Trophoblast cell (in vitro differentiated cells and primary cell): Measurements from ENCODE around the gene RAB11B. TPM values are rescaled to one million over a fixed set of nuclear protein-coding genes. Genes with fewer than 3 reads are reported as not detected.
A peak's percentile ranks its signal among the peaks of the same experiment; 100 is the strongest.
"Not testable (repeated sequence)": the region's sequence is repeated elsewhere in the genome, so short reads cannot be mapped to it uniquely, and the experiment has no call there.

Experiments
- DNase-seq, 2 donors: peaks; one replicate each; pipeline ENCODE4 v3.0.0-alpha.2; 2016
- H2AFZ ChIP-seq: 2 replicates; pipeline ENCODE4 v1.6.1; 2013; ENCODE audit warnings: low read length, moderate library complexity, mild to moderate bottlenecking; ENCODE audit not compliant: insufficient read depth, poor library complexity
- H2AK5ac ChIP-seq: 2 replicates; pipeline ENCODE4 v1.6.1; 2013; ENCODE audit warnings: mild to moderate bottlenecking, low read length
- H2BK120ac ChIP-seq: 2 replicates; pipeline ENCODE4 v1.6.1; 2013; ENCODE audit warnings: low read length, mild to moderate bottlenecking, moderate library complexity; ENCODE audit not compliant: insufficient read depth, poor library complexity
- H2BK12ac ChIP-seq: 2 replicates; pipeline ENCODE4 v1.6.1; 2013; ENCODE audit warnings: mild to moderate bottlenecking, low read length, moderate library complexity
- H2BK5ac ChIP-seq: 2 replicates; pipeline ENCODE4 v1.6.1; 2013; ENCODE audit warnings: low read length, low read depth, moderate library complexity, mild to moderate bottlenecking; ENCODE audit not compliant: poor library complexity
- H3K14ac ChIP-seq: 2 replicates; pipeline ENCODE4 v1.6.1; 2013; ENCODE audit warnings: mild to moderate bottlenecking, low read length
- H3K18ac ChIP-seq: 2 replicates; pipeline ENCODE4 v1.6.1; 2013; ENCODE audit warnings: mild to moderate bottlenecking, low read length
- H3K23ac ChIP-seq: 2 replicates; pipeline ENCODE4 v1.6.1; 2013; ENCODE audit warnings: low read length
- H3K27ac ChIP-seq: 2 replicates; pipeline ENCODE4 v1.5.1; 2013; ENCODE audit warnings: low read depth, mild to moderate bottlenecking, inconsistent platforms, low read length, moderate library complexity
- H3K27me3 ChIP-seq: 2 replicates; pipeline ENCODE4 v1.6.1; 2013; ENCODE audit warnings: inconsistent platforms, mild to moderate bottlenecking, low read length, moderate library complexity; ENCODE audit not compliant: insufficient read depth
- H3K36me3 ChIP-seq, 2 experiments: 1 replicate in 1 of 2; 2 replicates in 1 of 2; pipeline ENCODE4 v1.6.1; 2013; ENCODE audit warnings: low read length in 2 of 2, mild to moderate bottlenecking in 2 of 2, moderate library complexity in 1 of 2; ENCODE audit not compliant: insufficient read depth in 2 of 2, control insufficient read depth in 1 of 2
- H3K4ac ChIP-seq: 2 replicates; pipeline ENCODE4 v1.6.1; 2013; ENCODE audit warnings: low read depth, mild to moderate bottlenecking, low read length, moderate library complexity
- H3K4me1 ChIP-seq, 2 experiments: 1 replicate in 1 of 2; 2 replicates in 1 of 2; pipeline ENCODE4 v1.6.1; 2013; ENCODE audit warnings: low read length in 2 of 2, mild to moderate bottlenecking in 2 of 2, moderate library complexity in 1 of 2; ENCODE audit not compliant: insufficient read depth in 2 of 2, control insufficient read depth in 1 of 2
- H3K4me2 ChIP-seq: 2 replicates; pipeline ENCODE4 v1.6.1; 2013; ENCODE audit warnings: inconsistent platforms, mild to moderate bottlenecking, low read length, moderate library complexity
- H3K4me3 ChIP-seq: 2 replicates; pipeline ENCODE4 v1.5.1; 2013; ENCODE audit warnings: mild to moderate bottlenecking, low read depth, low read length, inconsistent platforms
- H3K79me1 ChIP-seq: one replicate; pipeline ENCODE4 v1.6.1; 2013; ENCODE audit warnings: low read length
- H3K79me2 ChIP-seq: 2 replicates; pipeline ENCODE4 v1.6.1; 2013; ENCODE audit warnings: low read length, mild to moderate bottlenecking; ENCODE audit not compliant: control insufficient read depth, insufficient read depth, poor library complexity
- H3K9ac ChIP-seq: 2 replicates; pipeline ENCODE4 v1.6.1; 2013; ENCODE audit warnings: mild to moderate bottlenecking, low read length
- H3K9me3 ChIP-seq: 2 replicates; pipeline ENCODE4 v1.6.1; 2013; ENCODE audit warnings: low read depth, mild to moderate bottlenecking, control low read depth, inconsistent platforms, low read length; ENCODE audit not compliant: insufficient read depth
- H4K12ac ChIP-seq: 2 replicates; pipeline ENCODE4 v1.6.1; 2013; ENCODE audit warnings: low read depth, mild to moderate bottlenecking, low read length, moderate library complexity
- H4K8ac ChIP-seq: 2 replicates; pipeline ENCODE4 v1.6.1; 2013; ENCODE audit warnings: low read depth, mild to moderate bottlenecking, low read length, moderate library complexity
- H4K91ac ChIP-seq: one replicate; pipeline ENCODE4 v1.6.1; 2013; ENCODE audit warnings: low read depth, mild to moderate bottlenecking, low read length, moderate library complexity
- WGBS: extraction: QIAGEN DNeasy Blood & Tissue Kit; methylation state at CpG from one replicate; pipeline ENCODE4 v1.1.7; 2013; ENCODE audit warnings: missing lambda C conversion rate; ENCODE audit not compliant: insufficient read length, insufficient coverage; ENCODE audit errors: extremely low coverage; 5-methylcytosine and 5-hydroxymethylcytosine counted together
- polyA plus RNA-seq: library from polyadenylated mRNA; stranded (reverse); fragments of 200-250 nt; gene quantifications from 2 replicates; pipeline ENCODE4 v1.2.3, GENCODE V29; 2013

The RAB11B gene
- 124 and 125 TPM in 2 replicates for polyA plus RNA-seq

DNA sequence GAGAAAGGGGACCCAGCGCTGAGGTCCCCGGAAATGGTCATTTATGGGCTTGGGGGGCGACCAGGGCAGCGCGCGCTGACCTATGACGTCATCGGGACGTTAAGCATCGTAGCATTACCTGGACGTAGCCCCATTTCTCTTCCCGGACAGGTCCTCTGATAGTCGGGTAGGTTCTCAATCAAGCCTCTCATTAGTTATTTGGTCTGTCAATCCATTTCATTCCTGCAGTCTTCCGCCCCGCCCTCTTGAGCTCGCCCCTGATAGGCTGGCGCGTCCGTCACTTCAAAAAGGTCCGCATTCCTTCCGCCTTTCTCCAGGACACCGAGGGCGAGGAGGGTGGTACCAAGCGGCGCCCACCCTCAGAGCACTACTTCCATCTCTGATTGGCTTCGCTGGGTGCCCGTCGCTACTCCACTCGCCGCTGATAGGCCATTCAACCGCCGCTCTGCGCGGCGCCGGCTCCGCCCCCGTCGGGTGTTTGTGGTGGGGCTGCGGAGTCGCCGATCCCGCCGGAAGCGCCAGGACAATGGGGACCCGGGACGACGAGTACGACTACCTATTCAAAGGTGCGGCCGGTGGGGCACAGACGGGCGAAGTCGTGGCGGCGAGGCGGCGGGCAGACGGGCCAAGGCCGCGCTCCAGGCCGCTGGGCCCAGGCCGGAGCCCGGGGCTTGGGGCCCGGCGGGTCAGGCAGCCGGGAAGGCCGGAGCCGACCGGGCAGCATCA, at the start of gene RAB11B:
TSS of gene RAB11B (plus strand) at position 470 of the 726 bp plus-strand sequence. CDS start at position 527, 57 bp downstream.
- H2BK5ac ChIP-seq: peak within 1 kb of the TSS; percentile 100
- H3K36me3 ChIP-seq: peaks cover 0 to 1% of the 10 kb centered on the region in 2 experiments
- peak within 1 kb of the TSS; percentile 99 for H3K9ac ChIP-seq
- peak within 1 kb of the TSS; percentile 100 for H3K14ac ChIP-seq
- peaks cover 10 to 14% of the 10 kb centered on the region in 2 experiments for H3K4me1 ChIP-seq
- no peak within 1 kb of the TSS for H2BK12ac ChIP-seq
- peak within 1 kb of the TSS; percentile 100 for H3K27ac ChIP-seq
- no peaks in the 10 kb centered on the region for H3K27me3 ChIP-seq
- H4K91ac ChIP-seq: peak within 1 kb of the TSS; percentile 100
- peak within 1 kb of the TSS; percentile 95 for H3K4me3 ChIP-seq
- no peak within 1 kb of the TSS for H3K23ac ChIP-seq
- H2BK120ac ChIP-seq: peak within 1 kb of the TSS; percentile 99
- H3K18ac ChIP-seq: peak within 1 kb of the TSS; percentile 99
- peak within 1 kb of the TSS; percentile 99 for H3K4ac ChIP-seq
- peak within 1 kb of the TSS; percentile 100 for H4K12ac ChIP-seq
- H2AFZ ChIP-seq: peak within 1 kb of the TSS; percentile 96
- H3K79me1 ChIP-seq: peaks cover 9% of the 10 kb centered on the region
- peak; percentile 99 to 100 for DNase-seq
- peaks cover 4% of the 10 kb centered on the region for H3K9me3 ChIP-seq
- peak within 1 kb of the TSS; percentile 99 for H2AK5ac ChIP-seq
- peak within 1 kb of the TSS; percentile 100 for H4K8ac ChIP-seq
- peak within 1 kb of the TSS; percentile 59 for H3K4me2 ChIP-seq
- H3K79me2 ChIP-seq: peaks cover 14% of the 10 kb centered on the region
- WGBS: no CpG with 5 or more reads among the region's 70 CpGs

DNA sequence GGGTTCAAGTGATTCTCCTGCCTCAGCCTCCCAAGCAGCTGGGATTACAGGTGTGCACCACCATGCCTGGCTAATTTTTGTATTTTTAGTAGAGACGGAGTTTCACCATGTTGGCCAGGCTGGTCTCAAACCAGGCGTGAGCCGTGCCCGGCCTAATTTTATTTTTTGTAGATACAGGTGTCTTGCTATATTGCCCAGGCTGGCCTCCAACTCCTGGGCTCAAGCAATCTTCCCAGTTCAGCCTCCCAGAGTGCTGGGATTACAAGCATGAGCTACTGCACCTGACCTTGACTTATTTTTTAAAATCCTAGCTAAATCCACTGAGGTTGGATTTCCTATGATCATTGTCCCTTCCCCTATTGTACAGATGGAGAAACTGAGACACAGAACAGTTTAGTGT, 48.7 kb upstream of the RAB11B start:
- H3K9me3 ChIP-seq, H4K91ac ChIP-seq, H4K12ac ChIP-seq, DNase-seq, H3K4me1 ChIP-seq, H3K27ac ChIP-seq, H3K27me3 ChIP-seq, H3K23ac ChIP-seq, H4K8ac ChIP-seq, H3K9ac ChIP-seq, H3K4me2 ChIP-seq, H3K79me1 ChIP-seq, H3K18ac ChIP-seq, H2AFZ ChIP-seq, H3K79me2 ChIP-seq, H3K4me3 ChIP-seq, H2AK5ac ChIP-seq, H2BK5ac ChIP-seq, H2BK12ac ChIP-seq, H2BK120ac ChIP-seq, H3K14ac ChIP-seq, H3K4ac ChIP-seq, H3K36me3 ChIP-seq: not testable (repeated sequence)
- no CpG with 5 or more reads among the region's 4 CpGs for WGBS

DNA sequence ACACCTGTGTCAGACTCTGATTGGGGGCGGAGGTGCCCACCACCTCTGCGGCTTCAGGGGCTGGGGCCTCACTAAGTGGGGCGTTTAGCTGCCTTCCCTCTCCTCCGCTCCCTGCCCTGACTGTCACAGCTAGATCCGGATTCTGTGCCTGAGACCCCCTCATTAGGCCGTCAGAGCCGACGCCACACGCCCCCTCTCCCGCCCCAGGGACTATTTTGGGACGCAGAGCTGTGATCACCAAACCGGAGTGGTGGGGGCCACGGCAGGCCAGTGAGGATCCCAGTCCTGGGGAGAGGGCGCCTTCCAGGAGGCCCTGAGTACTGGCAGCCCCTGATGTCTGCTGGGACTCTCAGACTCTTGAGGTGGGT, 47.9 kb upstream of the RAB11B start:
- H2BK5ac ChIP-seq: no peak overlapping the region
- H3K79me1 ChIP-seq: peaks cover 3% of the 10 kb centered on the region
- H2AK5ac ChIP-seq: no peak overlapping the region
- H2AFZ ChIP-seq: no peak overlapping the region
- peaks cover 8% of the 10 kb centered on the region for H3K27me3 ChIP-seq
- no peak overlapping the region for H3K23ac ChIP-seq
- no CpG with 5 or more reads among the region's 14 CpGs for WGBS
- peaks cover 3% of the 10 kb centered on the region for H3K79me2 ChIP-seq
- no peak overlapping the region for H2BK120ac ChIP-seq
- DNase-seq: no peak
- no peak overlapping the region for H3K27ac ChIP-seq
- H3K4me1 ChIP-seq: peaks cover 4 to 5% of the 10 kb centered on the region in 2 experiments
- H3K36me3 ChIP-seq: no peaks in the 10 kb centered on the region
- H4K91ac ChIP-seq: no peak overlapping the region
- H2BK12ac ChIP-seq: no peak overlapping the region
- no peak overlapping the region for H3K9ac ChIP-seq
- H3K9me3 ChIP-seq: no peaks in the 10 kb centered on the region
- no peak overlapping the region for H3K4me2 ChIP-seq
- no peak overlapping the region for H4K12ac ChIP-seq
- H3K18ac ChIP-seq: no peak overlapping the region
- no peak overlapping the region for H3K4me3 ChIP-seq
- H3K4ac ChIP-seq: no peak overlapping the region
- no peak overlapping the region for H3K14ac ChIP-seq
- H4K8ac ChIP-seq: no peak overlapping the region

DNA sequence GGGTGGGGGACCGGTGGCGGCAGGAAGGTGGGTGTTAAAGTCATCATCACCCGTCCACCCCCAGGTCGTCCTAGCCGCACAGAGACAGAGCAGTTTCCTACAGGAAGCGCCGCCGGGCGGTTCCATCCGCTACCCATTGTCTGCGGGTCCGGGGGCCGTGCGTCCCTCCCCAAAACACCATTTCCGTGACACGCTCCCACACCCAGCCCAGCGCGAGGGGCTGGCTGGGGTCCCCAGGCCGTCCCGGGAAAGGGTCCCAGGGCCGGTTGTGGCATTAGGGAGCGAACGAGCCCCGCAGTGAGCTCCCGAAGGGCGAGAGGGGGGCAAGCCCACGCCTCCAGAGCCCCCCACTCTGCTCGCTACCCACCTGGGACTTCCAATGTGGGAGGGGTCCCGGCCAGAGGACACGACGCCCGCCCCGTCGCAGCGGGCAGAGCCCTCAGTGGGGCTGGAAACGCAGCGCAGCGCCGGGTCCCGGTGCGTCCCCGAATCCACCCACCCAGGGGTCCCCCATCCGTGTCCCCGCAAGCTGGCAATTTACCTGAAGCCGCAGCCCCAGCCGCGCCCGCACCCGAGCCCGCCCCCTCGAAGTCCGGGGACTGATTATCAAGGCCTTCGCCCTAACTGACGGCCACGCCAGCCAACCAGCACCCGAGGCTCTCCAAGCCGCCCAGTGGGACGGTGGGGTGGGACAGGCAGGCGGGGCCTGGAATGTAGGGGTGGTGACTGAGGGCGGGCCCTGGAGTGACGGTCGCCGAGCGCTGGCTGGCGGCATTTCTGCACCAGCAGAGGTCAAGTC, 47.3 kb upstream of the RAB11B start, which contains the start of gene KANK3:
TSS of gene KANK3 (minus strand) at position 579 of the 799 bp plus-strand sequence. CDS start 5,434 bp downstream, outside the sequence.
- no peak within 1 kb of the TSS for H3K4ac ChIP-seq
- no peak within 1 kb of the TSS for H2BK12ac ChIP-seq
- H2AK5ac ChIP-seq: no peak within 1 kb of the TSS
- peak within 1 kb of the TSS; percentile 63 for H3K4me2 ChIP-seq
- H3K23ac ChIP-seq: no peak within 1 kb of the TSS
- H4K8ac ChIP-seq: peak within 1 kb of the TSS; percentile 59
- H3K79me2 ChIP-seq: peaks cover 3% of the 10 kb centered on the region
- H4K12ac ChIP-seq: peak within 1 kb of the TSS; percentile 28
- WGBS: no CpG with 5 or more reads among the region's 65 CpGs
- peak within 1 kb of the TSS; percentile 20 for H3K18ac ChIP-seq
- H4K91ac ChIP-seq: peak within 1 kb of the TSS; percentile 45
- peak within 1 kb of the TSS; percentile 17 for H3K9ac ChIP-seq
- peaks cover 8% of the 10 kb centered on the region for H3K27me3 ChIP-seq
- peak within 1 kb of the TSS; percentile 69 for H3K4me3 ChIP-seq
- peaks cover 4 to 6% of the 10 kb centered on the region in 2 experiments for H3K4me1 ChIP-seq
- H2AFZ ChIP-seq: peak within 1 kb of the TSS; percentile 54
- H3K9me3 ChIP-seq: no peaks in the 10 kb centered on the region
- H3K27ac ChIP-seq: no peak within 1 kb of the TSS
- no peak within 1 kb of the TSS for H2BK5ac ChIP-seq
- H3K14ac ChIP-seq: peak within 1 kb of the TSS; percentile 30
- H3K36me3 ChIP-seq: no peaks in the 10 kb centered on the region
- DNase-seq: peak; percentile 71 to 83
- no peak within 1 kb of the TSS for H2BK120ac ChIP-seq
- H3K79me1 ChIP-seq: peaks cover 3% of the 10 kb centered on the region
